Left lung (tissue), 10 donors: ENCODE data around the gene PNLDC1. TPM values are rescaled to one million over a fixed set of nuclear protein-coding genes. Genes with fewer than 3 reads are reported as not detected.

ENCODE experiments used
- ATAC-seq: fragments of 200-7000 bp; cut with Tn5 transposase; one replicate; pipeline ENCODE4 v1.9.1; 2020; ENCODE audit warnings: moderate library complexity
- DNase-seq, 4 donors: peaks; one replicate each; pipeline ENCODE4 v3.0.0-alpha.2; 2013 to 2020
- H3K27ac ChIP-seq, 2 donors: fragments of 200-600 bp; sonication (generic) in 1 of 2; one replicate each; pipeline versions ENCODE4 v1.5.0 to v1.8.0; 2020 to 2021
- H3K27me3 ChIP-seq, 2 donors: fragments of 200-600 bp; sonication (generic) in 1 of 2; one replicate each; pipeline versions ENCODE4 v1.5.0 to v1.8.0; 2020 to 2021
- H3K36me3 ChIP-seq, 2 donors: fragments of 200-600 bp; sonication (generic) in 1 of 2; one replicate each; pipeline versions ENCODE4 v1.5.0 to v1.8.0; 2020 to 2021
- H3K4me1 ChIP-seq, 2 donors: fragments of 200-600 bp; one replicate each; pipeline ENCODE4 v1.8.0; 2021
- H3K4me3 ChIP-seq, 2 donors: fragments of 200-600 bp; sonication (generic) in 1 of 2; one replicate each; pipeline versions ENCODE4 v1.5.0 to v1.8.0; 2020 to 2021; ENCODE audit warnings: mild to moderate bottlenecking in 1 of 2
- H3K9me3 ChIP-seq, 2 donors: fragments of 200-600 bp; sonication (generic) in 1 of 2; one replicate each; pipeline versions ENCODE4 v1.5.0 to v1.8.0; 2020 to 2021
- intact Hi-C, 2 donors: fragments of 100-400 bp; cut with DNase I; formaldehyde crosslinking; loops; one replicate each; pipeline versions ENCODE4 v1.11.2 to v1.14.2; 2022
- polyA plus RNA-seq, 6 donors: library from polyadenylated mRNA; unstranded; fragments of 120-200 nt; gene quantifications; one replicate each; pipeline ENCODE4 v1.2.1, GENCODE V29; 2013; ENCODE audit not compliant: insufficient read length in 6 of 6
- total RNA-seq, 2 donors: library from RNA; stranded (reverse); fragmentation: NEBNext Ultra II Directional; extraction: Animal tissue kit (Norgen Biotek cat#: 25700); gene quantifications; one replicate each; pipeline ENCODE4 v1.2.1, GENCODE V29; 2021
- TF ChIP-seq, protein P1 (sequence below), 2 donors: fragments of 200-600 bp; sonication (generic) in 1 of 2; IDR thresholded peaks; one replicate each; pipeline versions ENCODE4 v1.5.0 to v1.8.0; 2021; ENCODE audit warnings: antibody characterized with exemption in 2 of 2
- donor health status: DM: no; HTN: yes; CAD: no.
- donor health status: DM: no; HTN: no; CAD: no.

Gene PNLDC1
- total and polyA plus RNA-seq, 8 donors = 0.09 to 0.50 (median 0.20) TPM

DNA sequence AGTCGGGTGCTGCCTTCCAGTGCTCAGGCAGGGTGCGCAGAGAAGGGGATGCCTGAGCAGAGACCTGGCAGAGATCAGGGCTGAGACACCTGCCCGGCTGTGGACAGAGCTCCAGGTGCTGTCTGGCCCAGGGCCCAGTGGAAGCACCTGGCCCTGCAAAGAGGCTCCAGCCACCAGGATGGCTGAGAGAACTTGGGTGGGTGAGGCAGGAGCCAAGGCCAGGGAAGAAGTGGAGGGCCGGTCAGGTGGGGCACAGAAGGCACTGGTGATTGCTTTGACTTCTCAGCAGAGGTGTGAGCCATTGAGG is 31.2 kb downstream of the PNLDC1 start:
- Histone ChIP-seq H3K4me1 (no peaks in the 10 kb centered on the region), H3K4me3 (no peak overlapping the region), H3K36me3 (no peaks in the 10 kb centered on the region), H3K27ac (no peak overlapping the region), H3K9me3 (no peaks in the 10 kb centered on the region), H3K27me3 (peaks cover 0 to 7% of the 10 kb centered on the region in 2 donors)
- TF ChIP-seq, protein P1, sequence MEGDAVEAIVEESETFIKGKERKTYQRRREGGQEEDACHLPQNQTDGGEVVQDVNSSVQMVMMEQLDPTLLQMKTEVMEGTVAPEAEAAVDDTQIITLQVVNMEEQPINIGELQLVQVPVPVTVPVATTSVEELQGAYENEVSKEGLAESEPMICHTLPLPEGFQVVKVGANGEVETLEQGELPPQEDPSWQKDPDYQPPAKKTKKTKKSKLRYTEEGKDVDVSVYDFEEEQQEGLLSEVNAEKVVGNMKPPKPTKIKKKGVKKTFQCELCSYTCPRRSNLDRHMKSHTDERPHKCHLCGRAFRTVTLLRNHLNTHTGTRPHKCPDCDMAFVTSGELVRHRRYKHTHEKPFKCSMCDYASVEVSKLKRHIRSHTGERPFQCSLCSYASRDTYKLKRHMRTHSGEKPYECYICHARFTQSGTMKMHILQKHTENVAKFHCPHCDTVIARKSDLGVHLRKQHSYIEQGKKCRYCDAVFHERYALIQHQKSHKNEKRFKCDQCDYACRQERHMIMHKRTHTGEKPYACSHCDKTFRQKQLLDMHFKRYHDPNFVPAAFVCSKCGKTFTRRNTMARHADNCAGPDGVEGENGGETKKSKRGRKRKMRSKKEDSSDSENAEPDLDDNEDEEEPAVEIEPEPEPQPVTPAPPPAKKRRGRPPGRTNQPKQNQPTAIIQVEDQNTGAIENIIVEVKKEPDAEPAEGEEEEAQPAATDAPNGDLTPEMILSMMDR (IDR thresholded peaks at IDR 0.05) = no peak
- DNase-seq (no peak), ATAC-seq (no peak)
- intact Hi-C loops = no loop called here

DNA sequence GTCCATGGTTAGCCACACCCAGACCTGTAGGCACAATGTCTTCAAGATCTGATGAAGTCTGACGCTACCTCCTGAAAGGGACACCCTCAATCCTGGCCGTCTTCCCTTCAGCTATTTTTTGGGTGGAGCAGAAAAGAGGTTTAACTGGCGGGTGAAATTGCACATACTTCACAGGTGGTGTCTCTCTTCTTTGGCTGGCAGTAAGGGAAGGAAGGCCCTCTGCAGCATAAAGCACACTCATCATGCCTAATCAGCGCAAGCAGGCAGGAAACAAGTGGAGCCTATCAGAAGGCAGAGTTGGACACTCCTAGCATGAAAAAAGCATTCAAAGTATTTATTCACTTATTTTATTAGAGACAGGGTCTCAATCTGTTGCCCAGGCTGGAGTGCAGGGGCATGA is 32.9 kb downstream of the PNLDC1 start:
- ATAC-seq = no peak
- H3K27ac ChIP-seq = no peak overlapping the region
- H3K36me3 ChIP-seq = no peaks in the 10 kb centered on the region
- no peaks in the 10 kb centered on the region for H3K4me1 ChIP-seq
- TF ChIP-seq, protein P1 (IDR thresholded peaks at IDR 0.05) = no peak
- H3K27me3 ChIP-seq = peaks cover 0 to 7% of the 10 kb centered on the region in 2 donors
- no peaks in the 10 kb centered on the region for H3K9me3 ChIP-seq
- no peak overlapping the region for H3K4me3 ChIP-seq
- DNase-seq = no peak
- intact Hi-C loops = no loop called here

DNA sequence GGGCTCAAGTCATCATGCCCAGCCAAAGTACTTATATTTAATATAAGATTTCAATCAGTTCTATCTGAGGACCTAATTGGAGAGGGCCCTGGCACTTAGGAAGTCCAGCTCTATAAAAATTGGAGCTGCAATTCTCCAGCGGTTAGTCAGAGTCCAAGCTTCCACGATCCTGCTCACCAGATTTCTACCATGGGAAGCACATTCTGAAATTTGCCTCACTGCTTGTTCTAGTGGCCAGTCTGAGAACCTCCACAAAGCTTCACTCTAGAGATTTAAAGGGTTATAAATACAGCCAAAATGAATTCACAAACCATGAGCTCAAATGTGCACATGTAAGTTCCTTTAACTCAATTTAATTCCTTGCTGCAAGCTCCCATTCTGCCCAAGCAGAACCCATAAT is 33.5 kb downstream of the PNLDC1 start:
- intact Hi-C loops = no loop called here
- Histone ChIP-seq H3K36me3 (no peaks in the 10 kb centered on the region), H3K27ac (no peak overlapping the region), H3K27me3 (peaks cover 0 to 7% of the 10 kb centered on the region in 2 donors), H3K4me1 (no peaks in the 10 kb centered on the region), H3K4me3 (no peak overlapping the region), H3K9me3 (no peaks in the 10 kb centered on the region)
- TF ChIP-seq, protein P1 (IDR thresholded peaks at IDR 0.05) = no peak
- no peak for ATAC-seq
- DNase-seq = no peak

DNA sequence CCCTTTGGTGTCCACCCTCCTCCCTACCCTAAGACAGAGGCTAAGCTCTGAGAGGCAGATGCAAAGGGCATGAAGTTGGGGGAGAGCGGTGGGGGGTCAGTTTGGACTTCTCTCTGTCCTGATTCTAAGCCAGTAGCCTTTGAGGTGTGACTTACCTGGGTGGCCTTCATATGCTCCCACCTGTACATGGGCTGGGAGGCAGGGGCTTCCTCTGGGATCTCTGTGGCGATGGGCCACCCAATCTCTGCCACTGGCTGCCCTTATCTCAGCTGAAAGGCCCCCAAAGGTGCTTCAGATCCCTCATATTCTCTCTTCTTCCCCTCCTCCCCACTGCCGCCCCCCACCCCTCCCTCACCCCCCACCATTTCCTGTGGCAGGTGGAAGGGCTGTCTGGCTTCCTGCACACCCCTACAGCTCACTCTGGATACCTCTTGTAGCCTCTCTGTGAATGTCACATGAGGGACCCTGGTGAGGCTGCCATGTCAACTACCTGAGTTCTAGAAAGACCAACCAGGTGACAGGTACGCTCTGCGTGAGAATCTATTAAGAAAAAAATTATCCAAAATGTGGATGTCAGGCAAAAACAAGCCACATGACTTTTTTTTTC is 34.0 kb downstream of the PNLDC1 start:
- no peak overlapping the region for H3K4me3 ChIP-seq
- TF ChIP-seq, protein P1 (IDR thresholded peaks at IDR 0.05) = no peak
- H3K9me3 ChIP-seq = no peaks in the 10 kb centered on the region
- ATAC-seq (no peak), DNase-seq (no peak)
- no peak overlapping the region for H3K27ac ChIP-seq
- intact Hi-C loops = no loop called here
- no peaks in the 10 kb centered on the region for H3K36me3 ChIP-seq
- H3K27me3 ChIP-seq = peaks cover 0 to 7% of the 10 kb centered on the region in 2 donors
- no peaks in the 10 kb centered on the region for H3K4me1 ChIP-seq

DNA sequence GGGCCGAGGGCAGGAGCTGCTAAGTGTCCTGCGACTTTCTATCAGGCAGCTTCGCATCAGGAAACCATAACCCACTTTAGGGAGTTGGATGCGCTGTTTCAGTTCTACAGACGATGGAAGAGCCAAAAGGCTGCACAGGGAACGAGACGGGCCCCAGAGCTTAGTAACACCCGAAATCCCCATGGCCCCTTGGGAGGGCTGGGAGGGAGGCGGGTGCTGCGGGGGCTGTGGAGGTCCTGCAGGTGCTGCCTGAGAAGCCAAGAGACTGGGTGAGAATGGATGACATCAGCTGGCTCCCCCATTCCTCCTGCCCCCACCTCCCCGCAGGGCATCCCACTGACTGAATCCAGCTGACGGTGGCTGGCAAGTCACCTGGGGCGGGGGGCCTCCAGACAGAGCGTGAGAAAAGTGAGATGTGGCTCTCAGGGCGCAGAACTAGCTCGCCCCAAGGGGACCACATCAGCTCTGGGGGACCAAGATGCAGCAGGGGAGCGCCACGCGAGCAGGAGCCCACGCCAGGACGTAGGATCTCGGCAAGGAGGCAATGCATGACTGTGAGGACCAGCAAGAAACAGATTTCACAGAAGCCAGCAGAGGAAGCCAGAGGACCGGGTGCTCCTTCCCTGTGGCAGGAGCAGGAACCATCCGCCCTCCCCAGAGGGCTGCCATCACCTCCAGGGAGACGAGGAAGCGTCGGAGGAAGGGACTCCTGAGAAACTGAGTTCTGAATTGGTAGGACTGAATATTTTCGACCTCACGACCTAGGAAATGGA is 36.8 kb downstream of the PNLDC1 start:
- intact Hi-C loops = no loop called here
- H3K4me3 ChIP-seq = no peak overlapping the region
- ATAC-seq (peak; percentile 27), DNase-seq (no peak)
- H3K27me3 ChIP-seq = no peaks in the 10 kb centered on the region
- H3K9me3 ChIP-seq = no peaks in the 10 kb centered on the region
- TF ChIP-seq, protein P1 (IDR thresholded peaks at IDR 0.05) = no peak
- no peak overlapping the region for H3K27ac ChIP-seq
- no peaks in the 10 kb centered on the region for H3K4me1 ChIP-seq
- no peaks in the 10 kb centered on the region for H3K36me3 ChIP-seq
